Esophagus squamous epithelium (tissue), 4 donors: Measurements from ENCODE around the gene ANKRD13C.

ENCODE experiments used
- POLR2A ChIP-seq, 4 donors: fragments of 450-650 bp; IDR thresholded peaks; one replicate each; pipeline ENCODE4 v1.6.1; 2017; ENCODE audit warnings: antibody characterized with exemption in 4 of 4, mild to moderate bottlenecking in 4 of 4, moderate library complexity in 3 of 4
- TF ChIP-seq, protein P1 (sequence below), 6 experiments: fragments of 450-650 bp in 4 of 6; fragments of 200-600 bp in 2 of 6; sonication (generic) in 2 of 6; IDR thresholded peaks; one replicate each; pipeline ENCODE4 v1.5.1; 2016 to 2019; ENCODE audit warnings: antibody characterized with exemption in 6 of 6, mild to moderate bottlenecking in 4 of 6, moderate library complexity in 4 of 6

DNA sequence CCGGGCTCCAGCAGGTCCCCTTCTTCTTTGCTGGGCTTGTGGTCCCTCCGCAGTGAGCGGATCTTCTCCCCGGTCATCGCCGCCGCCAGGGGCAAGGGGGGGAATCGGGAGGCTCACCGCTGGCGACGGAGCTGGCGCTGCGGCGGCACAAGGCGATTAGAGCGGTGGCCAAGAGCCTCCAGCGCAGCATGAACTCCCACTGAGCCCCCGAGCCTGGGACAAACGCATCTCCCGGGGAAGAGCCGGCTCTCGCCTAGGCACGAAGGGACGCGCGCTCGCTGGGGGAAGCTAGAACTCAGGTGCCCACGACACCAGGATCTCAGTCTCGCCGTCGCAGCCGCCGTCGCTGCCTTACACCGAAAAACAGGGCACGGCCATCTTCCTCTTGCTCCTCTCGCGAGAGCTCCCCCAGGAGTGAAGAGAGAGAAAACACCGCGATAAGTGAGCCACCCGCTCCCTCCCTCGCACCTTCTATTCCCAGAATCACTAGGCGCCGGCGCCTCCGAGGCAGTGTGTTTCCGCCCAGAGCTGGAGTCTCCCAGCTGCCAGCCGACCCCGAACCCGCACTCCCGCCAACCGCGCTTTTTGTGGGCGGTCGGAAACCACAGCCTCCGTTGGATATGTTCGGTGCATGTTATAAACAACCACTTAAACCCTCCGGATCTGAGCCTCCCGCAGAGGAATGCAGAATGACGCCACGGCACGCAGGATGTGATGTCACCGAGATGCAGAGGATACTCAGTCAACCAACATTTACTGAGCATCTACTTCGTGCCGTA, at the start of gene ANKRD13C:
- TF ChIP-seq, protein P1, sequence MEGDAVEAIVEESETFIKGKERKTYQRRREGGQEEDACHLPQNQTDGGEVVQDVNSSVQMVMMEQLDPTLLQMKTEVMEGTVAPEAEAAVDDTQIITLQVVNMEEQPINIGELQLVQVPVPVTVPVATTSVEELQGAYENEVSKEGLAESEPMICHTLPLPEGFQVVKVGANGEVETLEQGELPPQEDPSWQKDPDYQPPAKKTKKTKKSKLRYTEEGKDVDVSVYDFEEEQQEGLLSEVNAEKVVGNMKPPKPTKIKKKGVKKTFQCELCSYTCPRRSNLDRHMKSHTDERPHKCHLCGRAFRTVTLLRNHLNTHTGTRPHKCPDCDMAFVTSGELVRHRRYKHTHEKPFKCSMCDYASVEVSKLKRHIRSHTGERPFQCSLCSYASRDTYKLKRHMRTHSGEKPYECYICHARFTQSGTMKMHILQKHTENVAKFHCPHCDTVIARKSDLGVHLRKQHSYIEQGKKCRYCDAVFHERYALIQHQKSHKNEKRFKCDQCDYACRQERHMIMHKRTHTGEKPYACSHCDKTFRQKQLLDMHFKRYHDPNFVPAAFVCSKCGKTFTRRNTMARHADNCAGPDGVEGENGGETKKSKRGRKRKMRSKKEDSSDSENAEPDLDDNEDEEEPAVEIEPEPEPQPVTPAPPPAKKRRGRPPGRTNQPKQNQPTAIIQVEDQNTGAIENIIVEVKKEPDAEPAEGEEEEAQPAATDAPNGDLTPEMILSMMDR (IDR thresholded peaks at IDR 0.05): no peak
- TF ChIP-seq POLR2A (IDR thresholded peaks at IDR 0.05): peak in 3 of 4 donors; percentile 46 to 84 (median 82)
